Head of caudate nucleus (tissue), 42 donors: Measurements from ENCODE around the gene MINK1.

ENCODE experiments used
- DNase-seq, 42 donors: peaks; one replicate each; pipeline versions ENCODE4 v3.0.0 to v3.0.0-alpha.2; 2020 to 2021; ENCODE audit warnings: mixed read lengths in 7 of 42
- intact Hi-C: fragments of 100-400 bp; cut with DNase I; formaldehyde crosslinking; loops from one replicate; pipeline ENCODE4 v1.15.0; 2022

MINK1 gene

GRCh38 chr17:4892499-4893221 lies 59.5 kb downstream of the MINK1 start:
- intact Hi-C loops: no loop called here
- no peak for DNase-seq

GRCh38 chr17:4893272-4893671 lies 60.1 kb downstream of the MINK1 start:
- intact Hi-C loops: no loop called here
- DNase-seq: no peak

- intact Hi-C loops: no loop called here
- DNase-seq: no peak
Observed at GRCh38 chr17:4893721-4894560, 60.8 kb downstream of the MINK1 start.

- no peak for DNase-seq
- intact Hi-C loops: no loop called here
Observed at GRCh38 chr17:4895121-4895520, 62.0 kb downstream of the MINK1 start.

- intact Hi-C loops: no loop called here
- no peak for DNase-seq
Observed at GRCh38 chr17:4895657-4896331, 62.7 kb downstream of the MINK1 start.

GRCh38 chr17:4896332-4897197 lies 63.4 kb downstream of the MINK1 start:
- intact Hi-C loops: no loop called here
- DNase-seq: no peak

GRCh38 chr17:4897198-4897687 lies 64.1 kb downstream of the MINK1 start:
- intact Hi-C loops: no loop called here
- DNase-seq: no peak

- intact Hi-C loops: no loop called here
Observed at GRCh38 chr17:4897785-4898184, 64.6 kb downstream of the MINK1 start.

GRCh38 chr17:4898351-4898750 lies 65.2 kb downstream of the MINK1 start:
- intact Hi-C loops: no loop called here
- no peak for DNase-seq

More at GRCh38 chr17:4897785-4898184, 64.6 kb downstream of the MINK1 start:
- DNase-seq: no peak

GRCh38 chr17:4898927-4899326 lies 65.8 kb downstream of the MINK1 start:
- intact Hi-C loops: no loop called here
- peak in 1 of 42 donors; percentile 21 for DNase-seq

GRCh38 chr17:4899341-4900230 lies 66.4 kb downstream of the MINK1 start, which contains the start of gene C17orf107:
TSS of gene C17orf107 (plus strand) at chr17:4899536. CDS start at chr17:4899763, 227 bp downstream.
- peak; percentile 62 to 96 (median 86) for DNase-seq
- intact Hi-C loops: loop anchor here (10.0 kb wide), 1 partner anchor 165 kb away; no protein-coding TSS in a partner anchor

- peak in 1 of 42 donors; percentile 29 for DNase-seq
- intact Hi-C loops: loop anchor here (10.0 kb wide), 1 partner anchor 164 kb away; no protein-coding TSS in a partner anchor
Observed at GRCh38 chr17:4900231-4901107, 67.3 kb downstream of the MINK1 start.

GRCh38 chr17:4901108-4901647 lies 68.0 kb downstream of the MINK1 start:
- peak in 1 of 42 donors; percentile 15 for DNase-seq
- intact Hi-C loops: loop anchor here (10.0 kb wide), 1 partner anchor 164 kb away; no protein-coding TSS in a partner anchor

- intact Hi-C loops: loop anchor here (10.0 kb wide), 1 partner anchor 163 kb away; no protein-coding TSS in a partner anchor
- peak in 27 of 42 donors; percentile 27 to 71 (median 48) for DNase-seq
Observed at GRCh38 chr17:4901648-4902344, 68.7 kb downstream of the MINK1 start.

- no peak for DNase-seq
- intact Hi-C loops: loop anchor here (10.0 kb wide), 1 partner anchor 162 kb away; no protein-coding TSS in a partner anchor
Observed at GRCh38 chr17:4902540-4902939, 69.4 kb downstream of the MINK1 start.
